SU-DHL-6 (cell line): ENCODE data around the gene GAREM1.

Experiments
- H2AFZ ChIP-seq: fragments of 200-600 bp; sonication (generic); 2 replicates; pipeline ENCODE4 v1.6.1; 2014; ENCODE audit warnings: low read depth, mild to moderate bottlenecking, moderate library complexity, mixed read lengths, antibody characterized with exemption, low read length; ENCODE audit not compliant: severe bottlenecking
- H3F3A ChIP-seq: fragments of 200-600 bp; shearing (Covaris generic); 2 replicates; pipeline ENCODE4 v1.6.0; 2016; ENCODE audit warnings: antibody characterized with exemption, mild to moderate bottlenecking; ENCODE audit not compliant: insufficient read depth
- H3K27ac ChIP-seq: fragments of 200-600 bp; sonication (generic); 2 replicates; pipeline ENCODE4 v1.5.1; 2016; ENCODE audit warnings: low read depth, mild to moderate bottlenecking, low read length, moderate library complexity, mixed read lengths
- H3K27me3 ChIP-seq: fragments of 200-600 bp; sonication (generic), shearing (Covaris generic); 2 replicates; pipeline ENCODE4 v1.6.0; 2014; ENCODE audit warnings: mild to moderate bottlenecking, low read length
- H3K36me3 ChIP-seq: fragments of 200-600 bp; sonication (generic); 2 replicates; pipeline ENCODE4 v1.6.1; 2014; ENCODE audit warnings: mild to moderate bottlenecking, low read length, mixed read lengths
- H3K4me2 ChIP-seq: fragments of 300-600, 200-600 bp; shearing (Covaris generic), sonication (generic); 2 replicates; pipeline ENCODE4 v1.6.0; 2014; ENCODE audit warnings: low read length, low read depth, mild to moderate bottlenecking; ENCODE audit not compliant: poor library complexity, severe bottlenecking
- H3K4me3 ChIP-seq: fragments of 200-600 bp; sonication (generic); 2 replicates; pipeline ENCODE4 v1.5.1; 2014; ENCODE audit warnings: antibody characterized with exemption, low read length, mild to moderate bottlenecking, mixed read lengths; ENCODE audit not compliant: insufficient read depth, poor library complexity, severe bottlenecking
- H3K79me2 ChIP-seq: fragments of 200-600 bp; sonication (generic); 2 replicates; pipeline ENCODE4 v1.6.1; 2014; ENCODE audit warnings: mild to moderate bottlenecking, low read length, moderate library complexity; ENCODE audit not compliant: insufficient read depth
- H3K9ac ChIP-seq: fragments of 200-600 bp; sonication (generic); 2 replicates; pipeline ENCODE4 v1.7.0; 2014; ENCODE audit warnings: mild to moderate bottlenecking, low read length
- H3K9me2 ChIP-seq: fragments of 200-600 bp; sonication (generic); replicated peaks from 2 replicates; pipeline ENCODE4 v1.6.1; 2014; ENCODE audit warnings: low read length; ENCODE audit not compliant: insufficient read depth
- H3K9me3 ChIP-seq: fragments of 200-600 bp; sonication (generic); 2 replicates; pipeline ENCODE4 v1.6.1; 2014; ENCODE audit warnings: low read length, mixed read lengths; ENCODE audit not compliant: insufficient read depth
- H4K20me1 ChIP-seq: fragments of 200-600 bp; sonication (generic); 2 replicates; pipeline ENCODE4 v1.6.1; 2014; ENCODE audit warnings: low read depth, mild to moderate bottlenecking, antibody characterized with exemption, low read length, moderate library complexity, mixed read lengths
- EZH2phosphoT487 ChIP-seq: fragments of 200-600 bp; sonication (generic), shearing (Covaris generic); conservative IDR thresholded peaks from 2 replicates; pipeline ENCODE4 v1.6.1; 2018; ENCODE audit warnings: mild to moderate bottlenecking, antibody characterized with exemption, low read length, moderate library complexity, mixed read lengths
- TF ChIP-seq, protein P1 (sequence below): fragments of 200-600 bp; sonication (generic); IDR thresholded peaks from one replicate; pipeline ENCODE4 v1.5.1; 2017; ENCODE audit warnings: antibody characterized with exemption, mild to moderate bottlenecking, low read length, moderate library complexity; ENCODE audit not compliant: insufficient read depth, poor library complexity, severe bottlenecking

Gene GAREM1

DNA sequence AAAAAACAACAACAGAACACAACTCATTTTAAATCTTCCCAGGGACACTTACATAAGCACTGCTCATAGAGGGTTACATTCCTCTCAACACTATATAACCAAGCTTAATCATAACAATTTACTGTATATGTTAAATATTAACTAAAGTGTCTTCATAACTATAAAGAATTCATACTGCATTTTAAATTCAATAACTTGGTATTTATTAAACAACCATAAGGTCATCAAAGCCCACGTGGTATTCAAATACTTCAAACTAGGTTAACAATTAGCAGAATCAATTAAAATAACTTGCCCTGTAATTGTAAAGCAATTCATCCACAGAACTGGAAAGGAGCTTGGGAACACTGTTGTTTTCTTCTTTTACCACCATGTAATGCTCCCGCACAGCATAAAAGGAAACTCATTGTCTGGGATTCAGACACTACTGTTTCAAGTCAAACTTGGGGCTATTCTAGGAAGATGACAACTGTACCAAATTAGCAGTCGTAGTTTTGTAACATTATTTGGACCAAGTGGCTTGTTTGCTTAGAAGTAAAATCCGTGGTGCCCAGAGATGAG lies 10.4 kb downstream of the GAREM1 start:
- Histone ChIP-seq H3K36me3 (no peaks in the 10 kb centered on the region), H4K20me1 (no peaks in the 10 kb centered on the region), H3F3A (no peaks in the 10 kb centered on the region), H3K27me3 (no peaks in the 10 kb centered on the region), H3K4me3 (no peak overlapping the region), H3K4me2 (no peak overlapping the region), H3K79me2 (no peaks in the 10 kb centered on the region), H3K9me3 (no peaks in the 10 kb centered on the region), H3K27ac (no peak overlapping the region), H3K9me2 (no peaks in the 10 kb centered on the region), H3K9ac (no peak overlapping the region), H2AFZ (no peak overlapping the region)
- no peak for TF ChIP-seq EZH2phosphoT487
- TF ChIP-seq, protein P1, sequence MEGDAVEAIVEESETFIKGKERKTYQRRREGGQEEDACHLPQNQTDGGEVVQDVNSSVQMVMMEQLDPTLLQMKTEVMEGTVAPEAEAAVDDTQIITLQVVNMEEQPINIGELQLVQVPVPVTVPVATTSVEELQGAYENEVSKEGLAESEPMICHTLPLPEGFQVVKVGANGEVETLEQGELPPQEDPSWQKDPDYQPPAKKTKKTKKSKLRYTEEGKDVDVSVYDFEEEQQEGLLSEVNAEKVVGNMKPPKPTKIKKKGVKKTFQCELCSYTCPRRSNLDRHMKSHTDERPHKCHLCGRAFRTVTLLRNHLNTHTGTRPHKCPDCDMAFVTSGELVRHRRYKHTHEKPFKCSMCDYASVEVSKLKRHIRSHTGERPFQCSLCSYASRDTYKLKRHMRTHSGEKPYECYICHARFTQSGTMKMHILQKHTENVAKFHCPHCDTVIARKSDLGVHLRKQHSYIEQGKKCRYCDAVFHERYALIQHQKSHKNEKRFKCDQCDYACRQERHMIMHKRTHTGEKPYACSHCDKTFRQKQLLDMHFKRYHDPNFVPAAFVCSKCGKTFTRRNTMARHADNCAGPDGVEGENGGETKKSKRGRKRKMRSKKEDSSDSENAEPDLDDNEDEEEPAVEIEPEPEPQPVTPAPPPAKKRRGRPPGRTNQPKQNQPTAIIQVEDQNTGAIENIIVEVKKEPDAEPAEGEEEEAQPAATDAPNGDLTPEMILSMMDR: no peak

GRCh38 chr18:32459361-32460101 lies 11.2 kb downstream of the GAREM1 start:
- no peak overlapping the region for H3K4me3 ChIP-seq
- TF ChIP-seq EZH2phosphoT487: no peak
- no peak overlapping the region for H3K27ac ChIP-seq
- no peak overlapping the region for H3K9ac ChIP-seq
- H3K4me2 ChIP-seq: no peak overlapping the region
- no peaks in the 10 kb centered on the region for H3K9me3 ChIP-seq
- H3K79me2 ChIP-seq: no peaks in the 10 kb centered on the region
- H3F3A ChIP-seq: no peaks in the 10 kb centered on the region
- H4K20me1 ChIP-seq: no peaks in the 10 kb centered on the region
- no peaks in the 10 kb centered on the region for H3K9me2 ChIP-seq
- no peaks in the 10 kb centered on the region for H3K36me3 ChIP-seq
- H2AFZ ChIP-seq: no peak overlapping the region
- H3K27me3 ChIP-seq: no peaks in the 10 kb centered on the region

DNA sequence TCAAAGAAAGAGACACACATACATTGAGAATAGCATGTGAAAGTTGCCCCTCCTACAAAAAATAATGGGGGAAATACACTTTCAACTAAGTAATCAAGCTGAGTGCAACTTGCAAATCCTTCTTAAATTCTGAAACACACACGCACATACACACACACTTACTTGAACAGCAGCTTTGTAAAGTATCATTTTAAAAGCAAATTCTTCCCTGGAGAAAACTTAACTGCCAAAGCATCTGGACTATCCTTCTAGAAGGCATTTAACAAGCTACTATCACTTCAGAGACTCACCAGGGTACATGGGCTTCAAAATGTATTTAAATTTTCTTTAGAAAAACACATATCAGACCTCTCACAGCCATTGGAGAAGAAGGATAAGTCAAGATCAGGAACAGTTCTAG lies 15.3 kb downstream of the GAREM1 start:
- TF ChIP-seq EZH2phosphoT487: no peak
- TF ChIP-seq, protein P1: no peak
- Histone ChIP-seq H3K27ac (no peak overlapping the region), H3K4me2 (no peak overlapping the region), H4K20me1 (no peaks in the 10 kb centered on the region), H3K9me2 (no peaks in the 10 kb centered on the region), H3K4me3 (no peak overlapping the region), H3K9me3 (no peaks in the 10 kb centered on the region), H3F3A (no peaks in the 10 kb centered on the region), H2AFZ (no peak overlapping the region), H3K27me3 (no peaks in the 10 kb centered on the region), H3K79me2 (no peaks in the 10 kb centered on the region), H3K9ac (no peak overlapping the region), H3K36me3 (no peaks in the 10 kb centered on the region)

GRCh38 chr18:32454593-32454992 lies 16.1 kb downstream of the GAREM1 start:
- H3K9me2 ChIP-seq: no peaks in the 10 kb centered on the region
- H3K9me3 ChIP-seq: no peaks in the 10 kb centered on the region
- H3K27ac ChIP-seq: no peak overlapping the region
- no peaks in the 10 kb centered on the region for H3K79me2 ChIP-seq
- no peak overlapping the region for H2AFZ ChIP-seq
- TF ChIP-seq, protein P1: no peak
- no peak for TF ChIP-seq EZH2phosphoT487
- no peaks in the 10 kb centered on the region for H3K36me3 ChIP-seq
- H3K4me2 ChIP-seq: no peak overlapping the region
- H3K9ac ChIP-seq: no peak overlapping the region
- H3F3A ChIP-seq: no peaks in the 10 kb centered on the region
- H3K4me3 ChIP-seq: no peak overlapping the region
- H3K27me3 ChIP-seq: no peaks in the 10 kb centered on the region
- H4K20me1 ChIP-seq: no peaks in the 10 kb centered on the region
